ENCODE data around the gene CBX1. TPM values are rescaled to one million over a fixed set of nuclear protein-coding genes. Genes with fewer than 3 reads are reported as not detected.

The CBX1 gene
- polyA plus RNA-seq, 1 experiment = 20.7 TPM

DNA sequence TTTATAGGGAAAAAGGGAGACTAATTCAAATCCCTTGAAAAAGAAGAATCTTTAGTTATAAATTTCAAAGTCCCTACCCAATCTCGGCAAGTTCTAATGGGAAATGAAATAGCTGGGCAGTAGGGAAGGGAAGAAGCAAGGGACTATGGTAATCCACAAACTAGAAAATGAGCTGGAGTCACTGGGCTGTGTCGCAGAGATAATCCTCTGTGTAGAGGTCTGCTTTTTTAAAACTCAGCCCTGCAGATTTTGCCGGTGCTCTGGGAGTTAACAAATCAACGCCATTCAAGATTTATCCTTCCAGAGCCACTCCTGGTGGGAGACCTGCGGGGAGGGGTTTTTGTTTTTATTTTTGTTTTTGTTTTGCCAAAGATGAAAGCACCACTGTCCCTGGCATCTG lies 27.1 kb upstream of the CBX1 start:
- no peak for DNase-seq (ENCODE audit: low read depth)
- Histone ChIP-seq H3K27me3 (ENCODE audit: control insufficient read depth, insufficient read depth, low read length) (peaks cover 2% of the 10 kb centered on the region; the same call in 1 of the 2 replicates), H3K36me3 (ENCODE audit: control insufficient read depth, insufficient read depth, low read length) (peaks cover 1% of the 10 kb centered on the region), H3K4me3 (ENCODE audit: low read depth, low read length) (no peak overlapping the region)
- ChIA-PET POLR2A (no interaction called here), CTCF (interaction anchor here (1.3 to 8.7 kb wide), 5 partner anchors 13 to 180 kb away, joined by 3 to 74 read pairs (median 5); no protein-coding TSS in a partner anchor)
- TF ChIP-seq, protein P1, sequence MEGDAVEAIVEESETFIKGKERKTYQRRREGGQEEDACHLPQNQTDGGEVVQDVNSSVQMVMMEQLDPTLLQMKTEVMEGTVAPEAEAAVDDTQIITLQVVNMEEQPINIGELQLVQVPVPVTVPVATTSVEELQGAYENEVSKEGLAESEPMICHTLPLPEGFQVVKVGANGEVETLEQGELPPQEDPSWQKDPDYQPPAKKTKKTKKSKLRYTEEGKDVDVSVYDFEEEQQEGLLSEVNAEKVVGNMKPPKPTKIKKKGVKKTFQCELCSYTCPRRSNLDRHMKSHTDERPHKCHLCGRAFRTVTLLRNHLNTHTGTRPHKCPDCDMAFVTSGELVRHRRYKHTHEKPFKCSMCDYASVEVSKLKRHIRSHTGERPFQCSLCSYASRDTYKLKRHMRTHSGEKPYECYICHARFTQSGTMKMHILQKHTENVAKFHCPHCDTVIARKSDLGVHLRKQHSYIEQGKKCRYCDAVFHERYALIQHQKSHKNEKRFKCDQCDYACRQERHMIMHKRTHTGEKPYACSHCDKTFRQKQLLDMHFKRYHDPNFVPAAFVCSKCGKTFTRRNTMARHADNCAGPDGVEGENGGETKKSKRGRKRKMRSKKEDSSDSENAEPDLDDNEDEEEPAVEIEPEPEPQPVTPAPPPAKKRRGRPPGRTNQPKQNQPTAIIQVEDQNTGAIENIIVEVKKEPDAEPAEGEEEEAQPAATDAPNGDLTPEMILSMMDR (IDR thresholded peaks at IDR 0.05; ENCODE audit: insufficient read depth, low read depth, low read length) = no peak

DNA sequence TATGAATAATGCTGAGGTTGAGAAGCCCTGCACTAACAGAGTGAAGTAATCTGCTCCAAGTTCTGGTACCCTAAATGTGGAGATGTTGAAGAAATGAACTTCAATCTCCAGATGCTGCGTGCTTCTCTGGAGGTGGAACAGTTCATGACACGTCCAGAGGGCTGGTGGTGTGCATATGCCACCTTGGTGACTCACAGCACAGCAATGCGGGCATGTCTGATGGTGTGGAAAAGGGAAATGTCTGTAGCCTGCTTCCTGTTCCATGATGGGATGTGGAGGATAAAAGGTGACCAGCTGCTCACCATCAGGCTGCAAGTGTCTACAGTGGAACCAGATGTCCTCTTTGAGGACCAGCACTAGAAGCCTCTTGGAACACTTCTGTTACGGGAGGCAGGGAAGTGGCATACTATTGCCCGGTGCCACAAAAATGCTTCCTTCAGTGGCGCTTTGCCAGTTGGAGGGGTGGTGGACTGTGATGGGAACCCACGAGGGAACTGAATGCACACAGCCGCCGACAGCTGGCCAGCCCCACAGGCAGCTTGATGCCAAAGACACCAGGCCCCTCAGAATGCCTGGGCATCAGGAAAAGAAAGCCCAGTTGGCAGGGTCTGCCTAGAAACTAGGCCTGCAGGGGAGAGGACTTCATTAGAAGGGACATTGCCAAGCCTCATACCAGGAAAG lies 26.2 kb upstream of the CBX1 start:
- POLR2A ChIA-PET = no interaction called here
- DNase-seq (ENCODE audit: low read depth) = no peak
- H3K27me3 ChIP-seq (ENCODE audit: control insufficient read depth, insufficient read depth, low read length) = peaks cover 1% of the 10 kb centered on the region; the same call in 1 of the 2 replicates
- TF ChIP-seq, protein P1 (IDR thresholded peaks at IDR 0.05; ENCODE audit: insufficient read depth, low read depth, low read length) = no peak
- peaks cover 1% of the 10 kb centered on the region for H3K36me3 ChIP-seq (ENCODE audit: control insufficient read depth, insufficient read depth, low read length)
- no peak overlapping the region for H3K4me3 ChIP-seq (ENCODE audit: low read depth, low read length)
- CTCF ChIA-PET = interaction anchor here (1.3 to 3.8 kb wide), 3 partner anchors 8 to 102 kb away, joined by 3 to 24 read pairs (median 5); no protein-coding TSS in a partner anchor

DNA sequence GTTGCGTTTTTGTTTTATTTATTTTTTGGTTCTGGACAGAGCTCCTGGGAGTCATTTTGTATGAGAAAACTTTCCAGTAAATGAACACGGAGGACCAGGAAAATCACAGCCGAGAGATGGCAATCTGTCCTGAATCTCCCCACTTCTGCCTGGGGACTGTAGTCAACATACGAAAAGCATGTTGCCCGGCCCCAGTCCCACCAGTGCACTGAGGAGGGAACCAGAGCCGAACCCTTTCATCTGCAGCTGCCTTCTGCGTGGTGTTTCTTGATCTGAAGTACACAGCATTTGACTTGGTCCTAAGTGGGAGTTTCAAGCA lies 25.2 kb upstream of the CBX1 start:
- no peak for DNase-seq (ENCODE audit: low read depth)
- TF ChIP-seq, protein P1 (IDR thresholded peaks at IDR 0.05; ENCODE audit: insufficient read depth, low read depth, low read length) = no peak
- no peak overlapping the region for H3K4me3 ChIP-seq (ENCODE audit: low read depth, low read length)
- ChIA-PET CTCF (interaction anchor here (0.7 to 3.8 kb wide), 5 partner anchors 9 to 108 kb away, joined by 3 to 24 read pairs (median 4); no protein-coding TSS in a partner anchor), POLR2A (no interaction called here)
- H3K36me3 ChIP-seq (ENCODE audit: control insufficient read depth, insufficient read depth, low read length) = peaks cover 4% of the 10 kb centered on the region
- no peaks in the 10 kb centered on the region for H3K27me3 ChIP-seq (ENCODE audit: control insufficient read depth, insufficient read depth, low read length)

DNA sequence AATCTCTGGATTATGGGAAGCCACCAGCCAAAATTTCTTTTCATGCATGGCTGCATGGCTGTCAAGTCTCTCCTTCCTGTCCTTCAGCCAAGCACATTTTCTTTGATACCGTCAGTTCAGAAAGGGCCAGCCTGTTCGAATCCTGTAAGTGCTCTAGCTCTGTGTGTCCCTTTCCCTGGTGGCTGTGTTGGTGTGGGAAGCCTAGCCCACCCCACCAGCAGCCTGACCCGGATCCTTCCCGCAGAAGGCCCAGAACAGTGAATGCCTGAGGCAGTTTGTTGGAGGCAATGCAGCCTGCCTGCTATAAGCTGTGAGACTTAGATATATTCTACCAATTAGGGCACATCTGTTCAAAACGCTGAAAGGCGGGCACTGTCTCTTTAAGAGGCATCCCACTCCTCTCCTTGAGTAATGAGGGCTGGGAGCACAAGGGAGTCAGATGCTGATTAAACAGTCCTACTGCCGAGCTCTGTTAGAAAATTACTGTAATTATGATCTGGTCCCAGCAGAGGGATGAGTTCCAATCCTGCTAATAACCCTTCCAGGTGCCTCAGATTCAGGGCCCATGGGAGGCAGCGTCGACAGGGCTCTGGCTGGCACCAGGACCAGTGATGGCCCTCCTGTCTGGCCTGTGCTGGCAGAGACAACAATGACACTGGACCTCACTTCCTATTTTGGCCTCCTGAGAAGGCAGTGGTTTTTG lies 24.7 kb upstream of the CBX1 start:
- ChIA-PET CTCF (interaction anchor here (0.7 to 3.8 kb wide), 4 partner anchors 9 to 108 kb away, joined by 3 to 24 read pairs (median 4); no protein-coding TSS in a partner anchor), POLR2A (no interaction called here)
- Histone ChIP-seq H3K27me3 (ENCODE audit: control insufficient read depth, insufficient read depth, low read length) (no peaks in the 10 kb centered on the region), H3K36me3 (ENCODE audit: control insufficient read depth, insufficient read depth, low read length) (peaks cover 6% of the 10 kb centered on the region), H3K4me3 (ENCODE audit: low read depth, low read length) (no peak overlapping the region)
- DNase-seq (ENCODE audit: low read depth) = no peak
- TF ChIP-seq, protein P1 (IDR thresholded peaks at IDR 0.05; ENCODE audit: insufficient read depth, low read depth, low read length) = no peak

DNA sequence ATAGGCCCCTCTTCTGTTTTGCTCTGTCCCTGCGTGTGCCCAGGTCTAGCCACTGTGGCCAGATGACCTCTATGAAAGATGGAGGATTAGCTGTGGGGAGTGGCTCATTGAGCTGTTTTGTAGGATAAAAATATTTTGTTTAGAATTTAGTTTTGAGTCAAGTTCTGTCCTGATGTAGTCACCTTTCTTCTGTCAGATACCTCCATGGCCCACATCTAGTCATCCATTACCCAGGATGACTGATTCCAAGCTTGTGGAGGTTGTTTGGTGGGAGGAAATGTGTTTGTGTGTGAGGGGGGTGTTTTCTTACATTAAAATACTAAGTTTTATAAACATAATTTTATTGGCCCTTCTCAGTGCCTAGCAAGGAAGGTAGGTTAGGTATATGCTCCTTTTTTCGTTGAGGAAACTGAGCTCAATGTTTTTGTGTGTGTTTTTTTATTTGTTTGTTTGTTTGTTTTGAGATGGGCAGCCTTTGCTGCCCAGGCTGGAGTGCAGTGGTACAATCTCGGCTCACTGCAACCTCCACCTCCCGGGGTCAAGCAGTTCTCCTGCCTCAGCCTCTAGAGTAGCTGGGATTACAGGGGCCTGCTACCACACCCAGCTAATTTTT lies 22.6 kb upstream of the CBX1 start:
- H3K4me3 ChIP-seq (ENCODE audit: low read depth, low read length) = no peak overlapping the region
- DNase-seq (ENCODE audit: low read depth) = no peak
- no peaks in the 10 kb centered on the region for H3K27me3 ChIP-seq (ENCODE audit: control insufficient read depth, insufficient read depth, low read length)
- ChIA-PET CTCF (interaction anchor here (0.8 to 2.1 kb wide), 6 partner anchors 9 to 99 kb away, joined by 3 to 9 read pairs (median 4); no protein-coding TSS in a partner anchor), POLR2A (no interaction called here)
- TF ChIP-seq, protein P1 (IDR thresholded peaks at IDR 0.05; ENCODE audit: insufficient read depth, low read depth, low read length) = no peak
- peaks cover 8% of the 10 kb centered on the region for H3K36me3 ChIP-seq (ENCODE audit: control insufficient read depth, insufficient read depth, low read length)
